Right renal pelvis (tissue), 4 donors: ENCODE measurements around the gene FXN. TPM values are rescaled to one million over a fixed set of nuclear protein-coding genes. Genes with fewer than 3 reads are reported as not detected.
A peak's percentile ranks its signal among the peaks of the same experiment; 100 is the strongest.

ENCODE experiments used
- DNase-seq, 4 donors: peaks; one replicate each; pipeline ENCODE4 v3.0.0-alpha.2; 2013; ENCODE audit warnings: low read depth in 4 of 4, low spot score in 3 of 4, missing footprints in 1 of 4
- polyA plus RNA-seq, 4 donors: library from polyadenylated mRNA; unstranded; fragments of 120-200 nt; gene quantifications; one replicate each; pipeline ENCODE4 v1.2.1, GENCODE V29; 2013; ENCODE audit not compliant: insufficient read length in 4 of 4

The FXN gene
- polyA plus RNA-seq, 4 donors = 20.1 to 22.4 (median 21.4) TPM

DNA sequence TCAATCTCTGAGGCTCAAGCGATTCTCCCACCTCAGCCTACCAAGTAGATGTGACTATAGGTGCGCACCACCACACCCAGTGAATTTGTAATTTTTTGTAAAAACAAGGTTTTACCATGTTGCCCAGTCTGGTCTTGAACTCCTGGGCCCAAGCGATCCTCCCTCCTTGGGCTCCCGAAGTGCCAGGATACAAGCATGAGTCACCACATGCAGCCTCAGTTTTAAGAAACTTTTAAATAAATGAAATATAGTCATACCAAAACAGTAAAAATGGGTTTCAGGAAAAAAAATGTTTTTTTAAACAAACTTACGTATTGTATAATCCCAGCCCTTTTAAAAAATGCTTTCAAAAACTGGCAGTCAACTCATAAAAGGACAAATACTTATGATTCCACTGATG, 26.6 kb downstream of the FXN start:
- DNase-seq = no peak

DNA sequence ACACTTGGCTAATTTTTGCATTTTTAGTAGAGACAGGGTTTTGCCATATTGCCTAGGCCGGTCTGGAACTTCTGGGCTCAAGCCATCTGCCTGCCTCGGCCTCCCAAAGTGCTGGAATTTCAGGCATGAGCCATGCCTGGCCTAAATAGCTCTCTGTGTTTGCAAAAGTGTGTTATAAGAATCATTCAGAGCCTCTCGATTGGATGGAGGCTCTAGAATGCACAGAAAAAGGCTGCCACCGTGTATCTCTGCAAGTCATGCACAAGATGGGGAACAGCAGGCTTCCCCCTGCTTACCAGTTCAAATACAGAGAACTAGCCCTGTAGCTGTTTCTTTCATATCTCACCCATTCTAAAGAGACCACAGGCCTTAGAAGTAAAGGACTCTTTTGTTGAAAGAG, 28.3 kb downstream of the FXN start:
- no peak for DNase-seq

DNA sequence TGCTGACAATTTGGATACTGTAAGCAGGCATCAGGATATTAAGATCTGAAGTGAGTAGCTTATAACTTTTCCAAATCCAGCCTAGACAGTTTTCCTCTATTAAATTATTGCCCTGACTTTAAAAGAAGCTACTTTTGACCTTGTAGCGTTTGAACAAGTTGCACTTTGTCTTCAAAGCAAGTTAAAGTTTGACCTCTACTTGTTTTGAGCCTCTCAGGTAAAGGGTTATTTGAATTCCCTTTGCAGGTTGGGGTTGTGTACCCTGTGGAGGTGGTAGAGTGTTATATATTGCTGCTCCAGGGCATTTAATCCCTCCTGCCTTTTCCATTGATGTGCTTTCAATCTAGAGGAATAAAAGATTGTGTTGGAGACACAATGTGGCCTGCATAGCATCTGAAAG, 30.1 kb downstream of the FXN start:
- DNase-seq = no peak

DNA sequence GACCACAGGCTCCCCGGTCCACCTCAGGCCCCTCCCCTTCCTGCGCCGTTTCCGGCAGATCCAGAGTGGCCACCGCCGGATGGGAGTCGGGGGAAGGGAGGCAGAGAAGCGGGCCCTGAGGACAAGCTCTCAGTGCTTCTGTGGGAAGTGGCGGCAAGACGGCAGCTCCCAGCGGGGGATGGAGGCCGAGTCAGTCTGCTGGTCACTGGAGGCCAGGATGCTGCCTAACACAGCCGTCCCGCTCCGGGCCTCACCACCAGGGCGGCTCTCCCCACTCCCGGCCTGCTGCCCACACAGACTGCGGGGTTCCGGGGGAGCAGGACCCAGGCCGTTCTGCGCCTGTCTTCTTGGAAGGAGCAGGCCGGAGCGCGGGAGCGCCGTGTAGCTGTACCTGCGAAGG, 31.4 kb downstream of the FXN start:
- DNase-seq = no peak

DNA sequence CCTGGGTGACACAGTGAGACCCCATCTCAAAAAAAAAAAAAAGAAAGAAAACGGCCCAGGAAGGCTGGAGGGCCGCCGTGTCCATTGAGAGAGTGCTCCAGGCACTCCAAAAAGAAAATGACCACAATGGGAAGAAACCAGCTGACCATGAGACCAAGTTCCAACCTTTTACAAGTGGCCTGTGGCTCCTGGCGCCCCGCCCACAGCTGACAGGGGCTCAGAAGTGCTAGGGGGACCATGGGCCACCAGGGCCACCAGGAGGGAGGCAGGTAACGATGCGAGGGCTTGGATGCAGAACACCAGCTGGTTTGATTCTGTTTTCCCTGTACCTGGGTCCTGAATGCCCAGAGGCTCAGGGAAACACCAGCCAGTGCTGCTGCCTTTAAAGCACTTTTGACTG, 34.6 kb downstream of the FXN start:
- no peak for DNase-seq

DNA sequence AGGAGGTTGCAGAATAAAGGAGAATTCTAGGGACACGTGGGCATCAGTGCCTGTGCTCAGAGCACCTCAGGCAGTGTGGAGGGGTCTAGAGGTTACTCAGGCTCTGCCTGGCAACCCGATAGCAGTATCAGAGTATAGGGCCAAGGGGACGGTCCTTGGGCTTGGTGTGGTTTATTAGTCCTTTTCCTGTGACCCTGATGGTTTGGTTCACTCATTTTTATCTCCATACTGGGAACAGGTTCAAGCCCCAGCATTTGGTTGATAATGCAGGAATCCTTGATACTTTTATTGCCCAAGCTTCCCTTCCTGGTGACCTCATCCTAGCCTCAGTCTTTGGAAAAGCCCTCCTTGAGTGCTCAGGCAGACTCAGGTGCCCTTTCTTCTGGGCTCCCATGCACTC, 35.5 kb downstream of the FXN start:
- DNase-seq = no peak

DNA sequence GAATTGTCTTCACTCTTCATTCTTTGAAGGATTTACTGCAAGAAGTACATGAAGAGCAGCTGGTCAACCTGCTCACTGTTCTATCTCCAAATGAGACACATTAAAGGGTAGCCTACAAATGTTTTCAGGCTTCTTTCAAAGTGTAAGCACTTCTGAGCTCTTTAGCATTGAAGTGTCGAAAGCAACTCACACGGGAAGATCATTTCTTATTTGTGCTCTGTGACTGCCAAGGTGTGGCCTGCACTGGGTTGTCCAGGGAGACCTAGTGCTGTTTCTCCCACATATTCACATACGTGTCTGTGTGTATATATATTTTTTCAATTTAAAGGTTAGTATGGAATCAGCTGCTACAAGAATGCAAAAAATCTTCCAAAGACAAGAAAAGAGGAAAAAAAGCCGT, 37.6 kb downstream of the FXN start:
- no peak for DNase-seq

DNA sequence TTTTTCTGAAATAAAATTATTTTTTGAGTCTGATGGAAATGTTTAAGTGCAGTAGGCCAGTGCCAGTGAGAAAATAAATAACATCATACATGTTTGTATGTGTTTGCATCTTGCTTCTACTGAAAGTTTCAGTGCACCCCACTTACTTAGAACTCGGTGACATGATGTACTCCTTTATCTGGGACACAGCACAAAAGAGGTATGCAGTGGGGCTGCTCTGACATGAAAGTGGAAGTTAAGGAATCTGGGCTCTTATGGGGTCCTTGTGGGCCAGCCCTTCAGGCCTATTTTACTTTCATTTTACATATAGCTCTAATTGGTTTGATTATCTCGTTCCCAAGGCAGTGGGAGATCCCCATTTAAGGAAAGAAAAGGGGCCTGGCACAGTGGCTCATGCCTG, 39.2 kb downstream of the FXN start:
- no peak for DNase-seq

DNA sequence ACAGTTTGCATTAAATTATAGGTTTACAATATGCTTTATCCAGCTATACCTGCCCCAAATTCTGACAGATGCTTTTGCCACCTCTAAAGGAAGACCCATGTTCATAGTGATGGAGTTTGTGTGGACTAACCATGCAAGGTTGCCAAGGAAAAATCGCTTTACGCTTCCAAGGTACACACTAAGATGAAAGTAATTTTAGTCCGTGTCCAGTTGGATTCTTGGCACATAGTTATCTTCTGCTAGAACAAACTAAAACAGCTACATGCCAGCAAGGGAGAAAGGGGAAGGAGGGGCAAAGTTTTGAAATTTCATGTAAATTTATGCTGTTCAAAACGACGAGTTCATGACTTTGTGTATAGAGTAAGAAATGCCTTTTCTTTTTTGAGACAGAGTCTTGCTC, 41.0 kb downstream of the FXN start:
- no peak for DNase-seq

DNA sequence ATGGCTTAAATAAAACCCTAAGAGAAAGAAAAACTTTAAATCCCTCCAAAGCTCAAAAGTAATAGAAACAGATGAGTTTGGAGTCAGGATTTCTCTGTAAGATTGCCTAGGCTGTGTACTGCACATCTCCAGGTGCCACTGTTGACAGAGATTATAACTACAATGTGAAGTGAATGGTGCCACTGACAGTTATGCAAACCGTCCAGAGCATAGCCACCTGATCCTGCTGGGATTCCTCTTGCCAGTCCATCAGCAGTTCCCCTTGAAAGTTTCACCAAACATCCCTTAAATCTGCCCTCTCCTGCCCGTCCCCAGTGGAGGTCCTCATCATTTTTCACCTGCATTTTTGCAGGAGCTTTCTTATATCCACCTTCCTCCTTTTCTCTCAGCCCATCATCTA, 42.5 kb downstream of the FXN start:
- no peak for DNase-seq

DNA sequence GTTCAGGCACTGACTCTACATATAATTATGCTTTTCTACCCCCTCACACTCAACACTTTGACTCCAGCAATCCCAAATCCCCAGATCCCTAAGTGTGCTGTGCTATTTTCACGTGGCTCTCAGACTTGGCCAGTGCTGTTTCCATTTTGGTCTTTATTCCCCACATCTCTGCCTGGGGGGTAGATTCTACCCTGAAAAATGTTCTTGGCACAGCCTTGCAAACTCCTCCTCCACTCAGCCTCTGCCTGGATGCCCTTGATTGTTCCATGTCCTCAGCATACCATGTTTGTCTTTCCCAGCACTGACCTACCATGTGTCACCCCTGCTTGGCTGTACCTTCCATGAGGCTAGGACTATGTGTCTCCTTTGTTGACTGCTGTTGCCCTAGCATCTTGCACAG, 43.0 kb downstream of the FXN start:
- DNase-seq = no peak

DNA sequence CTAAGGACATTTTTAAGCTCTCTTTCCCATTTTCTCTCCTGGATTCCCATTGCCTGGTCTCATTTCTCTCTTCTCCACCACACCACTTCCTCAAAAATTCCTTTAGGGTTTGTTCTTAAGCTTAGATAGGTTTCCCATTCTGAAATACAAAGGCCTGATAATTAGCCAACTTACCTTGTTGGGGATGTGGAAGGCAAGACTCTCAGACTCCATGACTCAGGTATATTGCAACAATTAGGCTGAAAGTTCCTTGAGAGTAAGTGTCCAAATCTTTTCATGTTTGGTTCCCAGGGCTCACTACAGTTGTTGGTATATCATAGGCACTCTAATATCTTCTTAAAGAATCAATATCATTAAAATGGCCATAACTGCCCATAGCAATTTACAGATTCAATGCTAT, 43.6 kb downstream of the FXN start:
- DNase-seq = no peak

DNA sequence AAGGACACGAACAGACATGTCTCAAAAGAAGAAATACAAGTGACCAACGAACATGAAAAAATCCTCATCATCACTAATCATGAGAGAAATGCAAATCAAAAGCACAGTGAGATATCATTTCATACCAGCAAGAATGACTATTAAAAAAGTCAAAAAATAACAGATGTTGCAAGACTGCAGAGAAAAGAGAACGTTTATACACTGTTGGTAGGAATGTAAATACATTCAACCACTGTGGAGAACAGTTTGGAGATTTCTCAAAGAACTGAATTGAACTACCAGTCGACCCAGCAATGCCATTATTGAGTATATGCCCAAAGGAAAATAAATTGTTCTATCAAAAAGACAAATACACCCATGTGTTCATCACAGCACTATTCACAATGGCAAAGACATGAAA, 45.7 kb downstream of the FXN start:
- no peak for DNase-seq

DNA sequence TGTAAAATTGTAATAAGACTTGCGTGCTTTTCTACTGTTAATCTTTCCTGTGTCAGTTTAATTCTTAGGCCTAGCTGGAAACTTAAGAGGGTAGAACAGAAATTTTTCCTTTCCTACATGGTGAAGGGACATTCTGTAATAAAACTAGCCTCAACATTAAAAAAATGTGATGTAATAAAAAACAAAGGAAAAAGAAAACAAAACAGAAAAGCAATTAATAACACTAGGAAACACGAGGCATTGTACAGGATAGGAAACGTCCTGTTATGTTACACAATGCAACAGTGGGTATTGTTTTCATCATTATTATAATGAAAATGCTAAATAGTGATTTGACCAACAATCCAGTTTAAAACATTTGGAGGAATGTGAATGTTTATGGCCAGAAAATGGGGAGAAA, 47.8 kb downstream of the FXN start:
- no peak for DNase-seq

DNA sequence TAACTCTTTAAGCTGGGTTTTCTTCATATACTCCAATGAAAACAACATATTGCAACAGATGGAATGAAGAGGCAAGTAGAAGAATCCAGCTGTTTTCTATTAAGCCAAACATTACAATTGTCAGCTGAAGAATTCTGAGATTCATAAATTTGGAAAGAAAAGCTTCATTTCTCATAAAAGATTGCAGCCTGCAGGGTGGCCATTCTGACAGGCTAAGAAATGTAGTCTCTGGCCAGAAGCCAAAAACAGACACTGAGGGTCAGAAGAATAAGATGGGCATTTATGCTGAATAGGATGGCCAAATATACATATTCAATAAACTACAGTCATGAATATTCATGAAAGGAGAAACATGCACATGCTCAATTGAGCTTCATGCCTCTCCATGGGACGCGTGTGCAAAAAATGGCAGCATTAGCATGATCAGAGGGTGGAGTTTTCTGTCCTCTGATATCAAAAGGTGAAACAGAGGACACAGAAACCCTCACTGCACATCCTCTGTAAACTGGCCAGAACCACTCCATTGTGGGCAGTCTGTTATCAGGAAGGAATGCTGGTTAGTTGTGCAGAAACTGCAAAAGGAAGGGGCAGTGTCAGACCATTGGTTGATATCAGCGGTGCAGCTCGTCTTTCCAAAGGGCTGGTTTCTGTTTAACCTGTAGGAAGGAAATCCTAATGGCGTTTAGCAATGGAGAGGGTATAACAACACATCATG, 50.2 kb downstream of the FXN start:
- DNase-seq = peak in 1 of 4 donors; percentile 50

DNA sequence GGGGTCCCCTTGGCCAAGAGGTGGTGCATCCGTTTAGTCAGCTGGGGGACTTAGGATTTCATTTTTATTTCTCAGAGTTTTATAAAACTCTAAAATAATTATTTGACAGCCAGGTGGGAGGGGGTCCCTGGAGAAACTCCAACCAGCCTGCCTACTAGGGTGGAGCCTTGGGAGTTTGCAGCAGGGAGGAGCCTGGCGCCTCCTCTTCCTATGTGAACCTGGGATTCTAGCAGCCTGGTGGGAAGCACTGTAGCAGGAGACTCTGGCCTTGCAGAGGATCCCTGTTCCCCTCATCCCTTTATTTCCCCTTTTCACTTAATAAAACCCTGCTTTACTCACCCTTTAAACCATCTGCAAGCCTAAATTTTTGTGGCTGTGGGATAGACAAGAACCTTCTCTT, 50.8 kb downstream of the FXN start:
- no peak for DNase-seq

DNA sequence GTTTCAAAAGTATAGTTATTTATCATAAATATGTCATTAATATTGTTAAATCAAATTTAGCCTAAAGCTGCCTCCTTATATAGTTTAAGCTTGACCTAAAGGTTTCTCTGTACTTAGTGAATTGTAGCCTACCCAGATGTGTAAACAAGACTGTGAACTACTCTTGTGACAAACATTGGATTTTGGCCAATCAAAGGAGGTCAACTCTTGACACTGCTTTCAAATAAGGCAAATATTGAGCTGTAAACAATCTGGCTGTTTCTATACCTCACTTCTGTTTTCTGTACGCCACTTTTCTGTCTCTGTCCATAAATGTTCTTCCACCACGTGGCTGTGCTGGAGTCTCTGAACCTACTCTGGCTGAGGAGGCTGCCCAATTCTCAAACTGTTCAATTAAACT, 51.2 kb downstream of the FXN start:
- no peak for DNase-seq

DNA sequence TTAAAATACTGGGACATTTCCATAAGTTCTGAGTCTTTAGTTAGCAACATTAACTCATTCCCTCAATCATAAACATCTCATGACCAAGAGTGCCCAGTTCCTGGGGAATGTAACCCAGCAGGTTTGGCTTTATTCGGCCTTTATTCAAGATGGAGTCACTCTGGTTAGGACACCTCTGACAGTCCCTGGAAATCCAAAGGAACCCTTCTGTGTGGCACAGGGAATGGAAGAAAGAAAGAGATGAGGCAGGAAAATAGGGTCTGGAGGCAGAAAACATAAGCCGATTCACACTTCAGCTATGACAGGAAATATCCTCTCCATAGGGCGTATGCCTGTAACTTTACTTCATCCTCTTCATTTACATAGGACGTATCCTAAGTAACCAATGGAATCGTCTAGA, 53.5 kb downstream of the FXN start:
- DNase-seq = no peak

DNA sequence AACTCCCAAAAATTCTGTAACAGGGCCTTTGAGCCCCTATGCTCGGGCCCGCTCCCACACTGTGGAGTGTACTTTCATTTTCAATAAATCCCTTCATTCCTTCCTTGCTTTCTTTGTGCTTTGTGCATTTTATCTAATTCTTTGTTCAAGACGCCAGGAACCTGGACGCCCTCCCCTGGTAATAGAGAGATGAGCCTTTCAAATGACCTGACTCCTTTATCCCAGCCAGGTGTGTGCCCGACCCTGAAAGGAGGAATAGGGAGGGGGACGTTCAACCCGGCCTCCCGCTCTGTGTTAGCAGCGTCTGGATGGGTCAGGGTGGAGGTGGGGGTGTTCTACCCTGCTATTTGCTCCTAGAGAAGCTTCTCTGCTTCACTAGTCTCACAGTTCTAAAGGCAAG, 53.9 kb downstream of the FXN start:
- DNase-seq = no peak

DNA sequence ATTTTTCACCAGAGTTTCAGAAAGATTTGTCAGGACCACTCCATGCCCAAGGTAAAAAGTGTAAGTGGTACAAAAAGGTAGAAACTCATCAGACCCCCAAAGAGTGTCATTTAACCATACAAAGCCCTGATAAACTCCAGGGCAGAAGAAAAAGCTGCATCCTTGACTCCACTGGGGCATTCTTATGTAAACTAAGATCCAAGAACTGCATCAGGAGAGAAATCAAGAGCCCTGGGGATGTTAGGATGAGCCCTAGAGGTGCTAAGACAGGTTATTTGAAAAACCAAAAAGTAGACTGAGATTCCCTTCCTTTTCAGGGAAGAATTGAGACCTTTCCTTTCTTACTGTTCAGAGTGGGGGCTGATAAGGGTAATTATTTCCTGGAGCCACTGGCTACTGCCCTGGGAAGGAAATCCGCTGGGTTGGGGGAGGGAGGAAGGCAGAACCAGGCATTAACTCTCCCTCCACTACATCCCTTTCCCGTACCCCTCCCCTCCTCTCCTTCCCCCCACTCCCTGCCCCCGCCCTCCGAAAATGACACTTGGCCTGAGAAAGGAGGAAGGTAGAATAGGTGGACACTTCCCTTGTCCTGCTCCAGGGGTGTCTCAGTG, 54.7 kb downstream of the FXN start:
- DNase-seq = no peak

DNA sequence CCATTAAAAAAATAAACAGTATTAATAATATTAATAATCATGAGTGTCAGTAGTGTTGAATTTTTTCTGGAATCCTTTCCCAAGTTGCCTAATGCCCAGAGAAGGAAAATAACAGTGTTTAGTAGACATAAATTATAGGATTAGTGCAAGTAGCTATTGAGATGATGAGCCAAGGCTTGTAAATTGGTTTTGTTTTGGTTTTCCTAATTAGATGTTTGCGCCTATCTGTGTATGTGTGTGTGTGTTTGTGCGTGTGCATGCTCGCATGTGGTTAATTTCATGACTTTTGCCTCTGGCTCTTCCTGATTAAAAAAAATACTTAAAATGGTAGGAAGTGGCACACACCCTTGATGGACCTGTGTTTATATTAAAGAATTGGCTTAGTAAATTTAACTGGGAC, 55.4 kb downstream of the FXN start:
- no peak for DNase-seq

DNA sequence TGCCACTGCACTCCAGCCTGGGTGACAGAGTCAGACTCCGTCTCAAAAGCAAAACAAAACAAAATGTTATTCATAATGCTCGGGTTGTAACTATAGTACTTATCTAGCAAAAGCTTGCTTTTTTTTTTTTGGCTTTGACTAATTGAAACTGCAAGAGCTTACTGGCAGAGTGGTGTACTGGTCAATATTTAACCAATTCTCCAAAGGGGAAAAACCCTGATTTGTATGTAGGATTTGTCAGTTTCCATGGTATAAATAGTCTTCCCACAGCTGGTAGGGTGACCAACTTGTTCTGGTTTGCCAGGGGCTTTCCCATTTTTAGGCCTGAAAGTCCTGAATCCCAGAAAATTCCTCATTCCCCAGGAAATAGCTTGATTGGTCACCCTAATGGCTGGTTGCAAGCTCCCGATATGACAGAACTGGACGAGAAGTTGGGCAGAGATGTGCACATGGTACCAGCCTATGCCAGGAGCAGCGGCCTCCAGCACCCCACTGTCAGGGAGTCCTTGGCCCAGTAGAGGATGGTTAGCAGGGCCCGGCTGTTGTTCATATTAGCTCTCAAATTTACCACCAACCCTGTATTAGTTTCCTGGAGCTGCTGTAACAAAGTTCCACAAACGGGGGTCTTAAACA, 58.0 kb downstream of the FXN start:
- no peak for DNase-seq
